HUES64 (cell line): ENCODE data around the gene TUBA3E.
"Not testable (repeated sequence)": the region's sequence is repeated elsewhere in the genome, so short reads cannot be mapped to it uniquely, and the experiment has no call there.

Source experiments
- H3K27ac ChIP-seq: 2 replicates; pipeline ENCODE4 v1.7.0; 2013; ENCODE audit warnings: low read depth, low read length, inconsistent platforms
- H3K27me3 ChIP-seq: 2 replicates; pipeline ENCODE4 v1.6.1; 2013; ENCODE audit warnings: mild to moderate bottlenecking, low read length; ENCODE audit not compliant: insufficient read depth
- H3K36me3 ChIP-seq: 2 replicates; pipeline ENCODE4 v1.6.1; 2013; ENCODE audit warnings: mild to moderate bottlenecking, low read length; ENCODE audit not compliant: insufficient read depth
- H3K4me1 ChIP-seq: 2 replicates; pipeline ENCODE4 v1.6.1; 2013; ENCODE audit warnings: mild to moderate bottlenecking, low read length, moderate library complexity; ENCODE audit not compliant: insufficient read depth
- H3K4me3 ChIP-seq: 2 replicates; pipeline ENCODE4 v1.5.1; 2013; ENCODE audit warnings: mild to moderate bottlenecking, low read length, moderate library complexity
- H3K9ac ChIP-seq: 2 replicates; pipeline ENCODE4 v1.6.1; 2013; ENCODE audit warnings: mild to moderate bottlenecking, low read depth, low read length
- H3K9me3 ChIP-seq: 2 replicates; pipeline ENCODE4 v1.6.1; 2013; ENCODE audit warnings: low read depth, low read length; ENCODE audit not compliant: insufficient read depth
- WGBS: fragments of 150-250, 120-280 bp; methylation state at CpG from one replicate; pipeline ENCODE4 v1.1.7; 2013; ENCODE audit warnings: missing lambda C conversion rate; 5-methylcytosine and 5-hydroxymethylcytosine counted together

The TUBA3E gene

GRCh38 chr2:130191319-130191718, 6.9 kb downstream of the TUBA3E start:
- 96% methylated on average over 6 of the region's 6 CpGs for WGBS
- H3K9me3 ChIP-seq, H3K27me3 ChIP-seq, H3K27ac ChIP-seq, H3K4me1 ChIP-seq, H3K36me3 ChIP-seq, H3K9ac ChIP-seq, H3K4me3 ChIP-seq: not testable (repeated sequence)

DNA sequence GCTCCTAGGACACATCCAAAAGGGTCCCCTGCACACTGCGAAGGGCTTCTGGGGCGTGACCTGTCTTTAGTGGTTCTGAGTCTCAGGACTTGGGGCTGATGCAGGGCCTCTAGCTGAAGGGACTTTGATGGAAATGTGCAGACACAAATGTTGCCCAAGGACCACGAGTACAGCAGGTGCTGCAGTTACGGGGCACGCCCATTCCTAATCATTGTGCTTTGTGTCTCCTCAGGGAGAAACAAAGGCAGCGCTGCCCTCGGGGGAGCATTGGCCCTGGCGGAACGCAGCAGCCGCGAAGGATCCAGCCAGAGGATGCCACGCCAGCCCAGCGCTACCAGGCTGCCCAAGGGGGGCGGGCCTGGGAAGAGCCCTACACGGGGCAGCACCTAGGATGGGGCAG, 8.0 kb downstream of the TUBA3E start:
- 94% methylated on average over 15 of the region's 15 CpGs for WGBS
- H3K4me1 ChIP-seq = no peaks in the 10 kb centered on the region

DNA sequence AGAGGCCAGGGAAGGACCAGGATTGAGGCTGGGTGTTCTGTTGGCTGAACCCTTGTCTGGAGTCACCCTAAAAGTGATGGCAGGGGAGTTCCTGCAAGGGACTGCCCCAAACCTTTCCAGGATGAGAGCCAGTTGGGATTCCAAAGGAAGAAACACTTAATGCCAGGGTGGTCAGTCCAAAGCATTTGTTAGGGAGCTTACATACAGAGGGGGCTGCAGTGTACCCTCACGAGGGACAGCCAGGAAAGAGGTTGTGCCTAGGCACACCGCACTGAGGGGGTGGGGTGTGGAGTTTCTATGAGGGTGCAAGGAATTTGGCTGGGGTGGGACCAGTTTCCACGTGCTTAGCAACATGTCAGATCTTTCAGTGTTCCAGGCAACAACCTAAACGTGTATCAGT, 9.3 kb downstream of the TUBA3E start:
- not testable (repeated sequence) for H3K9ac ChIP-seq

More for the DNA sequence above, 8.0 kb downstream of the TUBA3E start:
- Histone ChIP-seq H3K9me3 (no peaks in the 10 kb centered on the region), H3K36me3 (no peaks in the 10 kb centered on the region), H3K27ac (no peak overlapping the region), H3K27me3 (no peaks in the 10 kb centered on the region), H3K9ac (no peak overlapping the region), H3K4me3 (no peak overlapping the region)

GRCh38 chr2:130187859-130188792, 10.1 kb downstream of the TUBA3E start:
- H3K36me3 ChIP-seq, H3K4me3 ChIP-seq, H3K9ac ChIP-seq, H3K27me3 ChIP-seq, H3K4me1 ChIP-seq, H3K9me3 ChIP-seq, H3K27ac ChIP-seq: not testable (repeated sequence)
- WGBS = 92% methylated on average over 17 of the region's 17 CpGs

More for the DNA sequence above, 9.3 kb downstream of the TUBA3E start:
- 86% methylated on average over 4 of the region's 4 CpGs for WGBS
- H3K4me3 ChIP-seq, H3K27ac ChIP-seq, H3K27me3 ChIP-seq, H3K9me3 ChIP-seq, H3K4me1 ChIP-seq, H3K36me3 ChIP-seq: not testable (repeated sequence)

DNA sequence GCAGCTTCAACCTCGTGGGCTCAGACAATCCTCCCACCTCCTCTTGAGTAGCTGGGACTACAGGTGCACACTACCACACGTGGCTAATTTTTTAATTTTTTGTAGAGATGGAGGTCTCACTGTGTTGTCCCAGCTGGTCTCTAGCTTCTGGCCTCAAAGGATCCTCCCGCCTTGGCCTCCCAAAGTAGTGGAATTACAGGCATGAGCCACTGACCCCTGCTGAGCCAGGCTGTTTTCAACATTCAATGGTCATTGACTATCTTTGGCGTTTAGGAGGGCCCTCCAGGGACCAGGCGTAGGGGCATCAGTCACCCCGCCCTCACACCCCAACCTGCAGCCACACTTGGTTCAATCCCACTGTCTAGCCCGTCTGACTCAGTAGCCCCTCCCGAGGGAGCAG, 11.0 kb downstream of the TUBA3E start:
- WGBS = 93% methylated on average over 8 of the region's 8 CpGs
- Histone ChIP-seq H3K36me3 (peaks cover 10% of the 10 kb centered on the region; the same call in 1 of the 2 replicates), H3K4me1 (peaks cover 6% of the 10 kb centered on the region; the same call in 1 of the 2 replicates), H3K9me3 (no peaks in the 10 kb centered on the region), H3K27ac (no peak overlapping the region), H3K27me3 (no peaks in the 10 kb centered on the region), H3K4me3 (no peak overlapping the region), H3K9ac (no peak overlapping the region)

DNA sequence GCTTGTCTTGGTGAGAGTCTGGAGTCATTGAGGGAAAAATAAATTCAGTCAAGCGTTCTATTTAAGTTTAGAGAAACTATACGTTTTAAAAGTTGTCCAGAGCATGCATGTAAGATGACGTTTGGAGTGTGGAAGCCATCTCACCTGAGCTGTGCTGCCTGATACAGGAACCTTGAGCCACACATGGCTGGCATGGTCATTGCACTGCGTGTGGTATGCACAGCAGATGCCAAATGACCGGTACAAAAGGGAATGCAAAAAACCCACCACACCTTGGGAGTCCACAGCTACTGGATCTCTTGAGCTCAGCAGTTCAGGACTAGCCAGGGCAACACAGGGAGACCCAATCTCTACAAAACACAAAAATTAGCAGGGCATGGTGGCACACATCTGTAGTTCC, 11.8 kb downstream of the TUBA3E start:
- no peaks in the 10 kb centered on the region for H3K9me3 ChIP-seq
- peaks cover 10% of the 10 kb centered on the region; the same call in 1 of the 2 replicates for H3K36me3 ChIP-seq
- no peak overlapping the region for H3K9ac ChIP-seq
- no peaks in the 10 kb centered on the region for H3K27me3 ChIP-seq
- no peak overlapping the region for H3K4me3 ChIP-seq
- peaks cover 6% of the 10 kb centered on the region; the same call in 1 of the 2 replicates for H3K4me1 ChIP-seq
- H3K27ac ChIP-seq = no peak overlapping the region
- WGBS = 97% methylated on average over 5 of the region's 5 CpGs

- H3K4me3 ChIP-seq = no peak overlapping the region
- peaks cover 6% of the 10 kb centered on the region; the same call in 1 of the 2 replicates for H3K4me1 ChIP-seq
- no peak overlapping the region for H3K27ac ChIP-seq
- no peak overlapping the region for H3K9ac ChIP-seq
- H3K27me3 ChIP-seq = no peaks in the 10 kb centered on the region
- 93% methylated on average over 4 of the region's 4 CpGs for WGBS
- peaks cover 10% of the 10 kb centered on the region; the same call in 1 of the 2 replicates for H3K36me3 ChIP-seq
- no peaks in the 10 kb centered on the region for H3K9me3 ChIP-seq
Measured at GRCh38 chr2:130185896-130186295, 12.3 kb downstream of the TUBA3E start.

DNA sequence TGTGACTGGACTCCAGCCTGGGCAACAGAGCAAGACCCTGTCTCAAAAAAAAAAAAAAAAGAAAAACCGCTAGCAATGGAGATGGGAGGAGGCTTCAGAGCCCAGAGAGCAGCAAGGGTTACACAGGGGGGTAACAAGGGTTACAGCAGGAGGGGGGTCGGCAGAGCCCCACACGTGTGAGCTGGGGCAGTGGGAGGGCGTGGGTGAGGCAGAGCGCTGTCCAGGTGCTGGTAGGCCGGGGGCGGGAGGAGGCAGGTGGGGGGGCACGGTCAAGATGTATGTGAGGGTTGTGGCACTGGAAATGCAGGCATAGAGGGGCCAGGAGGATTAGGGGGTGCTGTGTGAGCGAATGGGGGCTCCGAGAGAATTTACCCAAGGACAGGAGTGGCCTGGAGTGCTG, 12.8 kb downstream of the TUBA3E start:
- Histone ChIP-seq H3K9me3 (no peaks in the 10 kb centered on the region), H3K36me3 (peaks cover 10% of the 10 kb centered on the region; the same call in 1 of the 2 replicates), H3K27me3 (no peaks in the 10 kb centered on the region), H3K4me1 (peaks cover 6% of the 10 kb centered on the region; the same call in 1 of the 2 replicates), H3K4me3 (no peak overlapping the region), H3K27ac (no peak overlapping the region), H3K9ac (no peak overlapping the region)
- WGBS = 93% methylated on average over 10 of the region's 10 CpGs

DNA sequence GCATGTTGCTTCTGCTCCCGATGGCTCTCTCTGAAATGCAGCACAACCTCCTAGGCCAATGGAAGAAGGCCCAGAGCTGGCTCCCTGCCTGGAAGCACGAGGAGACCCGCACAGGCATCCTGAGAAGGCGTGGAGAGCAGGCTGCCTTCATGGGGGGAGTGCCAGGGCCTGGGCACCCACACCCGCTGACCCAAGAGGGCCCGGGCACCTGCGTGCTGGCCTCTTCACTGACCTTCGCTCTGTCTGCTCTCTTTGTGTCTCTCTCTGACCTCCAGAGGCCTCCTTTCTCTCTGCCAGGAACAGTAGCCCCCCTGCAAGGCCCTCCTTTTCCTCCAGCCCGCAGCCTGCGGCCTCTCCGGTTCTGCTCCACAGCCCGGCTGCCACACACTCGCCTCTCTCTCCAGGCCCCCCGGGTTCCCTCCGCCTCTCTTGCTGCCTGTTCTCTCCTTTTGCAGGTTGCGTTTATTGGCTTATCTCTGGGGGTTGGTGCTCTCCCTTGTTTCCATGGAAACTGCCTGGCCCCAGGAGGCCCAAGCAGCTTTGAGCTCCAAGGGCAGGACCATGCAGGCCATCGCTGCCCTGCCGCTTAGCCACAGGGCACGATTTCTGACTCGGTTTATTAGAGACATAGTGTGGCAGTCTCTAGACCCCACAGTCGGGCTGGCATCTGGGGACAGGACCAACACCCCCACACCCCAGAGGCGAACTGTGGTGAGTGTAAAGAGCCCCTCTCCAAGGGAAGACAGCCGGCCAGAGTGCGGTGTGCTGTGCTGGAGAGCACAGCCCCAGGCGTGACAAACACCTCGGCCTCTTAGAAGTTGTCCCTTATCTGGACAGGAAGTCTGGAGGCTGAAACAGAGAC, 14.5 kb downstream of the TUBA3E start:
- H3K27ac ChIP-seq = no peak overlapping the region

DNA sequence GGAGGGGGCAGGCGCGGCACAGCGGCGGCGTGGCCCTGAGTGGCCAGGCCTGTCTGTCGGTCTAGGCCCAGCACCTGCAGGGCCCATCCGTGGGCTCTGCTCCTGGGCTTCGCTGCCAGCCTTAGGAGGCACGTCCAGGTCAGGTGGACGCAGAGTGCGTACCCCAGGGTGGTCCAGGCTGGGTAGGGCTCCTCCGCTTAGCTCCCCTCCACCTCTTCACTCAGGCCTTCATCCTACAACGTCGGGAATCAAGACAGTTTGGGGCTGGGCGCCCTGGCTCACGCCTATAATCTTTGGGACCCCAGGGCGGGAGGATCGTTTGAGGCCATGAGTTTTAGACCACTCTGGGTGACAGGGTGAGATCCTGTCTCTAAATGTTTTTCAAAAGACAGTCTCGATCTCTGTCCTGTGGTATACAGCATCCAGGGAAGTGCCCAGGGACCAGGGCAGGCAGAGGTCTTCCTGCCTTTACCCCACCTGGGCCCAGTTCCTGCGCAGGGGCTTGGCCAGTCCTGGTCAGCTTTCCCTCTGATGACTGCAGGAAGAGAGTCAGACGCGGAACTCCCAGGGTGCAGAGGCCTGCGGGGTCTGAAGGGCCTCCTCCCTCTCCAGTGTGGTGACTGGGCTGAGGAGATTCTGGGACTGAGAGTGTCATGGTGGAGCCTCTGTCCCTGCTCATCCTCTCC, 15.3 kb downstream of the TUBA3E start:
- WGBS = 31% methylated on average over 22 of the region's 23 CpGs
- Histone ChIP-seq H3K9ac (peak overlapping the region; percentile 75), H3K36me3 (peaks cover 12% of the 10 kb centered on the region; the same call in 1 of the 2 replicates), H3K4me3 (peak overlapping the region; percentile 91)
- H3K4me1 ChIP-seq, H3K9me3 ChIP-seq, H3K27me3 ChIP-seq, H3K27ac ChIP-seq: not testable (repeated sequence)

More for the DNA sequence above, 14.5 kb downstream of the TUBA3E start:
- H3K36me3 ChIP-seq = peaks cover 11% of the 10 kb centered on the region; the same call in 1 of the 2 replicates
- 0 out of 2 replicates have a peak overlapping the region, but pooled peaks have one; percentile 9 for H3K9ac ChIP-seq
- no peaks in the 10 kb centered on the region for H3K9me3 ChIP-seq
- H3K4me3 ChIP-seq = peak overlapping the region; percentile 91; the same call in 1 of the 2 replicates
- no peaks in the 10 kb centered on the region for H3K27me3 ChIP-seq
- WGBS = 81% methylated on average over 26 of the region's 26 CpGs
- peaks cover 6% of the 10 kb centered on the region; the same call in 1 of the 2 replicates for H3K4me1 ChIP-seq
